Inflammatory macrophage treated with lipopolysaccharide for 4 hours (primary cell): ENCODE measurements around the gene TUBGCP6.

Experiments used
- DNase-seq: peaks from one replicate; pipeline ENCODE4 v3.0.0-alpha.2; 2020

Gene TUBGCP6

GRCh38 chr22:50222508-50222907, 22.3 kb downstream of the TUBGCP6 start:
- no peak for DNase-seq

GRCh38 chr22:50221410-50222300, 23.2 kb downstream of the TUBGCP6 start:
- no peak for DNase-seq

GRCh38 chr22:50220603-50221409, 24.0 kb downstream of the TUBGCP6 start:
- DNase-seq = no peak

- no peak for DNase-seq
Observed at GRCh38 chr22:50219800-50220602, 24.8 kb downstream of the TUBGCP6 start.

- peak; percentile 6 for DNase-seq
Observed at GRCh38 chr22:50218996-50219727, 25.7 kb downstream of the TUBGCP6 start.

GRCh38 chr22:50218153-50218995, 26.4 kb downstream of the TUBGCP6 start:
- no peak for DNase-seq

GRCh38 chr22:50217543-50218152, 27.2 kb downstream of the TUBGCP6 start:
- DNase-seq = no peak

GRCh38 chr22:50216684-50217520, 27.9 kb downstream of the TUBGCP6 start:
- no peak for DNase-seq

GRCh38 chr22:50216055-50216683, 28.7 kb downstream of the TUBGCP6 start:
- no peak for DNase-seq

GRCh38 chr22:50215297-50216054, 29.3 kb downstream of the TUBGCP6 start:
- no peak for DNase-seq

- no peak for DNase-seq
Observed at GRCh38 chr22:50213263-50213662, 31.6 kb downstream of the TUBGCP6 start.

GRCh38 chr22:50211147-50211546, 33.7 kb downstream of the TUBGCP6 start:
- no peak for DNase-seq

GRCh38 chr22:50210378-50211139, 34.3 kb downstream of the TUBGCP6 start:
- DNase-seq = no peak

- peak; percentile 63 for DNase-seq
Observed at GRCh38 chr22:50209893-50210292, 34.9 kb downstream of the TUBGCP6 start.

- DNase-seq = no peak
Observed at GRCh38 chr22:50208939-50209892, 35.6 kb downstream of the TUBGCP6 start.

- DNase-seq = no peak
Observed at GRCh38 chr22:50208430-50208938, 36.3 kb downstream of the TUBGCP6 start.
